Ishikawa (cell line): ENCODE data around the gene RHBDF2.

Experiments
- CEBPB ChIP-seq: IDR thresholded peaks from 2 replicates; pipeline ENCODE4 v1.6.1; 2012
- CREB1 ChIP-seq: IDR thresholded peaks from 2 replicates; pipeline ENCODE4 v1.6.1; 2012; ENCODE audit warnings: low read depth
- EGR1 ChIP-seq: IDR thresholded peaks from 2 replicates; pipeline ENCODE4 v1.6.1; 2012
- EP300 ChIP-seq: IDR thresholded peaks from 2 replicates; pipeline ENCODE4 v1.6.1; 2012; ENCODE audit warnings: borderline replicate concordance
- FOXM1 ChIP-seq: IDR thresholded peaks from 2 replicates; pipeline ENCODE4 v1.6.1; 2012; ENCODE audit warnings: low read depth, borderline replicate concordance
- MAX ChIP-seq: IDR thresholded peaks from 2 replicates; pipeline ENCODE4 v1.6.1; 2012
- NFIC ChIP-seq: IDR thresholded peaks from 2 replicates; pipeline ENCODE4 v1.6.1; 2012
- RAD21 ChIP-seq: IDR thresholded peaks from 2 replicates; pipeline ENCODE4 v1.6.1; 2012; ENCODE audit warnings: low read depth
- REST ChIP-seq: IDR thresholded peaks from 2 replicates; pipeline ENCODE4 v1.6.1; 2012; ENCODE audit warnings: low read depth, mild to moderate bottlenecking
- TAF1 ChIP-seq: IDR thresholded peaks from 2 replicates; pipeline ENCODE4 v1.6.1; 2012; ENCODE audit warnings: low read depth, mild to moderate bottlenecking
- TCF12 ChIP-seq: IDR thresholded peaks from 2 replicates; pipeline ENCODE4 v1.6.1; 2012; ENCODE audit warnings: low read depth
- TEAD4 ChIP-seq: IDR thresholded peaks from 2 replicates; pipeline ENCODE4 v1.6.1; 2012
- USF1 ChIP-seq: IDR thresholded peaks from 2 replicates; pipeline ENCODE4 v1.6.1; 2012
- YY1 ChIP-seq: IDR thresholded peaks from 2 replicates; pipeline ENCODE4 v1.6.1; 2012; ENCODE audit warnings: low read depth
- ZBTB7A ChIP-seq: IDR thresholded peaks from 2 replicates; pipeline ENCODE4 v1.6.1; 2012; ENCODE audit warnings: low read depth

RHBDF2 gene

GRCh38 chr17:76534831-76535732 lies 33.9 kb upstream of the RHBDF2 start:
- TF ChIP-seq TEAD4 (no peak), USF1 (no peak), EP300 (no peak), TCF12 (no peak), TAF1 (no peak)

- TF ChIP-seq TCF12 (peak; percentile 38; the same call in 1 of the 2 replicates), RAD21 (no peak), TEAD4 (peak; percentile 45; the same call in 1 of the 2 replicates), MAX (no peak)
Measured at GRCh38 chr17:76532072-76532651, 30.9 kb upstream of the RHBDF2 start.

GRCh38 chr17:76531486-76532038 lies 30.3 kb upstream of the RHBDF2 start:
- TF ChIP-seq ZBTB7A, result no peak
- no peak for TF ChIP-seq NFIC
- no peak for TF ChIP-seq USF1
- TF ChIP-seq CEBPB, result no peak
- no peak for TF ChIP-seq RAD21
- no peak for TF ChIP-seq TAF1
- TF ChIP-seq MAX, result no peak
- no peak for TF ChIP-seq YY1
- no peak for TF ChIP-seq REST

- no peak for TF ChIP-seq EP300
- no peak for TF ChIP-seq FOXM1
- no peak for TF ChIP-seq RAD21
- TF ChIP-seq CEBPB, result no peak
- no peak for TF ChIP-seq USF1
- no peak for TF ChIP-seq EGR1
- TF ChIP-seq ZBTB7A, result no peak
- no peak for TF ChIP-seq MAX
- TF ChIP-seq TEAD4, result no peak
- no peak for TF ChIP-seq REST
- TF ChIP-seq CREB1, result no peak
Measured at GRCh38 chr17:76530811-76531485, 29.7 kb upstream of the RHBDF2 start.
